Sciatic nerve (tissue), 2 donors: ENCODE measurements around the gene SLC35D3. TPM values are rescaled to one million over a fixed set of nuclear protein-coding genes. Genes with fewer than 3 reads are reported as not detected.
"Not testable (repeated sequence)": the region's sequence is repeated elsewhere in the genome, so short reads cannot be mapped to it uniquely, and the experiment has no call there.

Source experiments
- ATAC-seq: fragments of 200-7000 bp; cut with Tn5 transposase; one replicate; pipeline ENCODE4 v1.9.1; 2020; ENCODE audit warnings: mild to moderate bottlenecking, moderate library complexity
- DNase-seq: peaks from one replicate; pipeline ENCODE4 v3.0.0-alpha.2; 2020; ENCODE audit warnings: low spot score
- intact Hi-C: fragments of 100-400 bp; cut with DNase I; formaldehyde crosslinking; loops from one replicate; pipeline ENCODE4 v1.14.2; 2022
- total RNA-seq: library from RNA; stranded (reverse); fragmentation: NEBNext Ultra II Directional; extraction: Animal tissue kit (Norgen Biotek cat#: 25700); gene quantifications from one replicate; pipeline ENCODE4 v1.2.1, GENCODE V29; 2021
- donor health status: DM: no; HTN: no; CAD: no.
- donor health status: DM: no; HTN: no; CAD: no.

The SLC35D3 gene
- total RNA-seq, 1 donor from 2014 or later = not detected

- intact Hi-C loops = no loop called here
- DNase-seq (no peak), ATAC-seq (no peak)
Observed at GRCh38 chr6:136920671-136921380, 1.3 kb upstream of the SLC35D3 start.

- ATAC-seq = peak; percentile 38
- intact Hi-C loops = no loop called here
Observed at GRCh38 chr6:136921381-136921935, 643 bp upstream of the SLC35D3 start.

GRCh38 chr6:136922685-136923006, 545 bp downstream of the SLC35D3 start:
- DNase-seq (no peak), ATAC-seq (no peak)
- intact Hi-C loops = no loop called here

More at GRCh38 chr6:136921381-136921935, 643 bp upstream of the SLC35D3 start:
- DNase-seq = no peak

GRCh38 chr6:136923116-136923953, 1.2 kb downstream of the SLC35D3 start:
- intact Hi-C loops = no loop called here
- DNase-seq (no peak), ATAC-seq (no peak)

GRCh38 chr6:136923954-136924673, 2.0 kb downstream of the SLC35D3 start:
- intact Hi-C loops = no loop called here
- DNase-seq (no peak), ATAC-seq (peak; percentile 29)

- DNase-seq = no peak
- no peak for ATAC-seq
- intact Hi-C loops = no loop called here
Observed at GRCh38 chr6:136926383-136926782, 4.3 kb downstream of the SLC35D3 start.

- no peak for ATAC-seq
- no peak for DNase-seq
- intact Hi-C loops = no loop called here
Observed at GRCh38 chr6:136927292-136927691, 5.2 kb downstream of the SLC35D3 start.

GRCh38 chr6:136930528-136930927, 8.4 kb downstream of the SLC35D3 start:
- intact Hi-C loops = no loop called here
- DNase-seq (no peak), ATAC-seq (no peak)

- no peak for ATAC-seq
- no peak for DNase-seq
- intact Hi-C loops = no loop called here
Observed at GRCh38 chr6:136932599-136932998, 10.5 kb downstream of the SLC35D3 start.

- ATAC-seq = no peak
- intact Hi-C loops = no loop called here
- DNase-seq = no peak
Observed at GRCh38 chr6:136945072-136945471, 23.0 kb downstream of the SLC35D3 start.

- no peak for DNase-seq
- ATAC-seq = no peak
- intact Hi-C loops = no loop called here
Observed at GRCh38 chr6:136945711-136946121, 23.6 kb downstream of the SLC35D3 start.

GRCh38 chr6:136947037-136947436, 24.9 kb downstream of the SLC35D3 start:
- ATAC-seq (no peak), DNase-seq (no peak)
- intact Hi-C loops = no loop called here

- ATAC-seq, intact Hi-C loops: not testable (repeated sequence)
Observed at GRCh38 chr6:136949957-136950356, 27.9 kb downstream of the SLC35D3 start.

GRCh38 chr6:136950436-136951126, 28.5 kb downstream of the SLC35D3 start:
- no peak for ATAC-seq
- intact Hi-C loops = no loop called here
- no peak for DNase-seq

More at GRCh38 chr6:136949957-136950356, 27.9 kb downstream of the SLC35D3 start:
- DNase-seq = not testable (repeated sequence)

GRCh38 chr6:136952714-136953260, 30.7 kb downstream of the SLC35D3 start:
- DNase-seq = no peak
- intact Hi-C loops = no loop called here
- no peak for ATAC-seq

- no peak for DNase-seq
- intact Hi-C loops = no loop called here
- no peak for ATAC-seq
Observed at GRCh38 chr6:136955123-136955522, 33.0 kb downstream of the SLC35D3 start.

- ATAC-seq (no peak), DNase-seq (no peak)
- intact Hi-C loops = no loop called here
Observed at GRCh38 chr6:136956590-136957544, 34.8 kb downstream of the SLC35D3 start.

- ATAC-seq (no peak), DNase-seq (no peak)
- intact Hi-C loops = no loop called here
Observed at GRCh38 chr6:136958168-136958567, 36.1 kb downstream of the SLC35D3 start.
